SH-SY5Y (cell line): ENCODE data around the gene BCL6B.

Experiments used
- GATA2 ChIP-seq: IDR thresholded peaks from 2 replicates; pipeline ENCODE4 v1.6.1; 2011; ENCODE audit warnings: mild to moderate bottlenecking, low read depth, low read length
- GATA3 ChIP-seq: IDR thresholded peaks from 2 replicates; pipeline ENCODE4 v1.6.1; 2011; ENCODE audit warnings: low read depth, mild to moderate bottlenecking, low read length, moderate library complexity

BCL6B gene, protein sequence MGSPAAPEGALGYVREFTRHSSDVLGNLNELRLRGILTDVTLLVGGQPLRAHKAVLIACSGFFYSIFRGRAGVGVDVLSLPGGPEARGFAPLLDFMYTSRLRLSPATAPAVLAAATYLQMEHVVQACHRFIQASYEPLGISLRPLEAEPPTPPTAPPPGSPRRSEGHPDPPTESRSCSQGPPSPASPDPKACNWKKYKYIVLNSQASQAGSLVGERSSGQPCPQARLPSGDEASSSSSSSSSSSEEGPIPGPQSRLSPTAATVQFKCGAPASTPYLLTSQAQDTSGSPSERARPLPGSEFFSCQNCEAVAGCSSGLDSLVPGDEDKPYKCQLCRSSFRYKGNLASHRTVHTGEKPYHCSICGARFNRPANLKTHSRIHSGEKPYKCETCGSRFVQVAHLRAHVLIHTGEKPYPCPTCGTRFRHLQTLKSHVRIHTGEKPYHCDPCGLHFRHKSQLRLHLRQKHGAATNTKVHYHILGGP

DNA sequence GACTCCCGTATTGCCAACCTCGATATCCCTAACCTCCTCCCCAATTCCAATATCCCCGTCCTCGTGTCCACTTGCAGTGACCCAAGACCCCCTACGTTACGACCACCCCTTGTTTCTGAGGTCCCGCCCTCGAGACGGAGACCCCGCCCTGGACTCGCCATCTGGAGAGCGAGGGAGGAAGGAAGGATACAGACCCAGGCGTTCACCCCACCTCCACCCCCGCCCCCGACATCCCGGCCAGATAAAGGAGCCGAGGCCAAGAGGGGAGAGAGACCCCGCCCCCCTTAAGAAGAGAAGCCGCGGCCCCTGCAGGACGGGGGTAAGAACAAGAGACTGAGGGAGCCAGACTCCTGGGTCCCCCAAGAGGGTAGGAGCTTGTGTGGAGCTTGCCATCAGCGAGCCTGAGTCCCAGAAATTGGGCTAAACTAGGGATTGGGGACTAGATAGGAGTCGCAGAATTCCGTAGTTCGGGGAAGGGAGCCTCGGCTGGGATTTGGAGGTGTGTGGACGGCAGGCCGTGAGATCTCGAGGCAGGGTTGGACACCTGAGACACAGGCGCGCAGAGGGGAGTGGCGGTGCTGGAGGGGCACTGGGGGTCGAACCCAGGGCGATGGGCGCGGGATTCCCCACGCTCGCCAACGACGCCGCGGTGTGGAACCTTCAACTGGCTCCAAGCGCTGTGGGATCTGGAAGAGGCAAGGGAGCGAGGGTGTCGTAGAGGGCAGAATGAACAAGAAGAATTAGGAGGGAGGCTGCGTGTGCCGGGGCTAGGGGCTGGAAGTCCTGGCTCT, at the start of gene BCL6B:
Gene BCL6B, plus strand, starts transcription at position 270 of the 791 bp plus-strand sequence. CDS start 622 bp downstream, outside the sequence.
- TF ChIP-seq GATA2 (no peak), GATA3 (no peak)

DNA sequence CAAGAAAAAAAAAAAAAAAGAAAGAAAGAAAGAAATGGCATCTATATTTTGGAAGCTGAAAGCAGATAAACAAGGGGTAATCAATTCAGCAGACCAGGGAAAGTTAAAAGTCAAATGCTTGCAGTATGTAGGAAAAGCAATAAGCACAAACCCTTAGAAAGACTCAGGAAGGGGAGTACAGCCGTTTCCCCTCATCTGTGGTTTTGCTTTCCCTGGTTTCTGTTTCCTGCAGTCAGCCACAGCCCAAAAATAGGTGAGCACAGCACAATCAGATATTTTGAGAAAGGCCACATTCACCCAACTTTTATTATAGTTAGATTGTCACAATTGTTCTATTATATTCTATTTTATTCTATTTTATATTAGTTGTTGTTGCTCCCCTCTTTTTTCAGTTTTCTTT, 41.4 kb upstream of the BCL6B start:
- TF ChIP-seq GATA2 (no peak), GATA3 (no peak)

DNA sequence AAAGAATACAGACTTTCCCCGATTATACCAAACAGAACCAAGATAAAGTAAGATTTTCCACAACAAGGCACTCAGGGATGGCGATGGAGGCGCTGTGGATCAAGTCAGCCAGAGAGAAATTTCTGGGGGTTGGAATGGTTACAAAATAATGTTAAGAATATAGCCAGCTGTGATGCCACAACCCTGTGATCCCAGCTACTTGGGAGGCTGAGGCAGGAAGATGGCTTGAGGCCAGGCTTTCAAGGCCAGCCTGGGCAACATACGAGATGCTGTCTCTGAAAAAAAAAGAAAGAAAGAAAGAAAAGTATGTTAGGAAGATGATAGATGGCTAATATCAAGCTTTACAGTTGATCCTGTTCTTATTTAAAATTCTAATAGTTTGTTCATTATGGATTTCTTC, 37.6 kb upstream of the BCL6B start:
- TF ChIP-seq GATA2 (no peak), GATA3 (no peak)

DNA sequence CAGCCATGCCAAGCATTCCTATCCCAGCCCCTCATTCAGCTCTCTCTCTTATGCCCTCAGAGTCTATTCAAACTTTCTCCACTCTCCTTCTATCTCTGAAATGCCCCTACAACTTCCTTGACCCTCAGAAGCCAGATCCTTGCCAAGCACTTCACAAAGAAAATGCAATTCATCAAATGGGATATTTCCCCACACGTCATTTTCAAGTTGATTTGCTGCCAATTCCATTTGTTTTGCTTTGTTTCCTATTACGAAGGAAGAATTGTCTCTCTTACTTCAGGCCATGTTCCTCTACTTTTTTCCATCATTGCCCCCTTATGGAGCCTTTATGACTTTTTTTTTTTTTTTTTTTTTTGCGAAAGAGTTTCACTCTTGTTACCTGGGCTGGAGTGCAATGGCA, 36.2 kb upstream of the BCL6B start:
- TF ChIP-seq GATA3 (no peak), GATA2 (no peak)

DNA sequence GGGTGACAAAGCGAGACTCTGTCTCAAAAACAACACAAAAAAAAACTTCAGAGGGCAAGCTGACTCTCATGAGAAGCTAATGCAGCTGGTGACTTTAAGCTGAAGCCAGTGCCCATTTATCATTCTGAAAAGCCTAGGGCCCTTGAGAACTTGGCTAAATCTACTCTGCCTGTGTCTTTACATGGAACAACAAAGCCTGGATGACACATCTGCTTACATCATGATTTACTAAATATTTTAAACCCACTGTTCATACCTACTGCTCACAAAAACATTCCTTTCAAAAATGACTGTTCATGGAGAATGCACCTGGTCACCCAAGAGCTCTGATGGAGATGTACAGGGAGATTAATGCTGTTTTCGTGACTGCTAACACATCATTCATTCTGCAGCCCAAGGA, 33.1 kb upstream of the BCL6B start:
- TF ChIP-seq GATA3 = no peak
- no peak for TF ChIP-seq GATA2

DNA sequence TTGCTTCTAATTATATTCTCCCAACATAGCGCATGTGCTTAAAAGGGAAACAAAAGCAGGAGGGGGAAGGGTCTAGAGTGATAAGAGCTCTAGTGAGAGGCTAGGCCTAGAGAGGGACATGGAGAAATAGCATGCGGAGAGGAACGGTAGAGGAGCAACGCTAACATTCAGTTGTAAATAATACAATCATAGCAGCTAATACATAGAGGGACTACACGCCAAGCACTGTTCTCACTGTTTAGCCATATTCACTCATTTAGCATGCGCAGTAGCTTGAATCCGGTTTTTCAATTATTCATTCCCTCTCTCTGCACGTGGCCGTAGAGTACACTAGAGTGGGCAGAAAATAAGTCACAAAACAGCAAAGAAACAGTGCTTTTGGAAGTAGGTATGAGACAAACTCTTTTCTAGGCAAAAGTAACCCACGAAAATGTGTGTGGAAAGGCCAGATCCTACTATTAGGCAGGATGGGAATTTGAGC, 28.7 kb upstream of the BCL6B start:
- no peak for TF ChIP-seq GATA3
- no peak for TF ChIP-seq GATA2

DNA sequence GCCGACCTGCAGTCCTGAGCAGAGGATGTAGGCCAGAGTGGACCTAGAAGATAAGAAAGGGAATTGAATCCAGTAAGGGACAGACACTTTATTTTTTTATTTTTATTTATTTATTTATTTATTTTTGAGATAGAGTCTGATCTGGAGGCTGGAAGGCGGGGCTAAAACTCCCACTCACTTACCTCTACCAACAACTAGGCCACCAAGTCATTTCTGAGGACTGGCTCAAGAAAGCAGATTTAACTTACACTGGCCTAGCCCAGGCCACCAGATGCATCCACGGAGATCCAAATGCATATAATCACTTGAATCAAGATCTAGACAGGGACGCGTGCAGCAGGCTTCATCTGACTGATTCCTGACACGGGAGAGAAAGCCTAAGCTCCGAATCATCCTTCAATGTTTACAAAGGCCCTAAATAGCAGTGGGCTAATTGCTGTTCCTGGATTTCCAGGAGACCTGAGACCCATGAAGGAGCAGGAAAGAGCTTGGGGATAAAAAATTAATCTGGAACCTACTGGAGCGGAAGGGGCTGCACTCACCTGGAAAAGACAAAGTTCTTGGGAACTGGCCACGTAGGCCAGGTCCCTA, 28.1 kb upstream of the BCL6B start:
- TF ChIP-seq GATA2 = no peak
- no peak for TF ChIP-seq GATA3

DNA sequence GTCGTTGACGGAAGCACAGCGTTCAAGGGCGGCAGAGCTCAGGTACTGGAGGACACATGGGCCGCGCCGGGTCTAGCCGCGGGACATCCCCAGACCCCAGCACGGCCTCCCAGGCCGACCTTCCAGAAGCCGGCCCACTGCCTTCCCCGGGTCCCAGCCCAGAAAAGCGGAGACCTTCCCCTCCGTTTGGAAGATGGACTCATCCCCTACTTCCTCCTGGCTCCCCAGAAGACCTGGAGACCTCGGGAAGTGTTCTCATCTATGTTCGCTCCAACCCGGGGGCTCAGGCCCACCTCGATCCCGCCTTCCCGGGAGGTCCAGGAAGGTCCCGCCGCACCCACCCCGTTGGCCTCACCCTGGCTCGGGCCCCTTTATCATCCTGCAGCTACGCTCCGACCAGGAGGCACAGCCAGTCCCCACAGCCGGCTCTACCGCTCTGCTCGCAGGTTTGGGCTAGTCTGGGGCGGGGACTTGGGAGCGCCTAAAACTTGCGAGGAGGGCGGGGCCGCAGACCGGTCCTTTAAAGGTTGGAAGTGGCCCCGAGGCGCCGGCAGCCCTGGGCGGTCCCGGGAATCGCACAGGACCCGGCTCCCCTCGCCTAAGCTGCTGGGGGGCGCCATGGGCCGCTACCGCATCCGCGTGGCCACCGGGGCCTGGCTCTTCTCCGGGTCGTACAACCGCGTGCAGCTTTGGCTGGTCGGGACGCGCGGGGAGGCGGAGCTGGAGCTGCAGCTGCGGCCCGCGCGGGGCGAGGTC, 27.2 kb upstream of the BCL6B start, which contains the start of gene ALOX12:
Gene ALOX12, plus strand, starts transcription at position 550 of the 756 bp plus-strand sequence. Its CDS starts 69 bp downstream, at position 619.
- no peak for TF ChIP-seq GATA3

DNA sequence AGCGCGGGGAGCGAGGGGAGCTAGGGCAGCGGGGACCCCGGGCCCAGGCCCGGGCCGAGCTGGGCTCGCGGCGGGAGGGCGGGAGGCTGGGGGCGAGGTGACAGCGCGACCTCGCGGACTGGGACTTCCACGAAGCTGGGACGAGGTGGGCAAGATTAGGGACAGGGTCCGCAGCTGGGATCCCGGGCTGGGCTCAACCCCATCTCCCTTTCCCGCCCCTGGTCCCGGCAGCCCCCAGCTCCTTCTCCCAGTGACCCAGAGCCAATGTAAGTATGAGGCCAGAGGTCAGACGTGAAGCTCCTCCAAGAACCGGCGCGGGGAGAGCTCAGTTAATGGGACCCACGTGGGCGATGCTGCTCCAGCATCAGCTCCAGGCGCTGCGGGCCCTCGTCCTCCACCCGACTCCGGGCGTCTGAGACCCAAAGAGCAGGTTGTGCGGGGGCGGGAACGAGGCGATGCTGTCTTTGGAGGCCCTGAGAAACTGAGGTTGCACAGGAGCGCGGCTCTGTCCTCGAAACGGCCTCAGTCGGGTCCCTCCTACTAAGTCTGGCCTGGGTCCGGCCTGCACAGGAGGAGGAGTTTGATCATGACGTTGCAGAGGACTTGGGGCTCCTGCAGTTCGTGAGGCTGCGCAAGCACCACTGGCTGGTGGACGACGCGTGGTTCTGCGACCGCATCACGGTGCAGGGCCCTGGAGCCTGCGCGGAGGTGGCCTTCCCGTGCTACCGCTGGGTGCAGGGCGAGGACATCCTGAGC, 26.4 kb upstream of the BCL6B start:
- TF ChIP-seq GATA3 = no peak
- TF ChIP-seq GATA2 = no peak

DNA sequence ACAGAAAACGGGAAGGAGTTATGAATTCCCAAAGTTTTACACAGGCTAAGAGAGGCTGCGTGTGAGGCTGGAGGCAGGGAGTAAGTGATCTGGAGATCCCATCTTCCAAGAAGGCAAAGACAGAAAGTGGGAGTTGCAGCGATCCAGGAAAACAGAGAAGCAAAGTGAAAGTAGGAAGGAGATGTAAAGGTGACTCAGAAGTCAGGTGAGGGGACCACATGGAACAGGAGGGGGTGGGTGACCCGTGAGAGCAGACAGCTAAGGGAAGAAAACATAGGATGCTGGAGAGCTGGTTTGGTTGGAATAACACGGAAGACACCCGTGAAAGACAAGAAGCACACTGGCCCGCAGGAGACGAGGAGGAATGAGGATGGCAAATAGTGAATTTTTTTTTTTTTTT, 25.7 kb upstream of the BCL6B start:
- TF ChIP-seq GATA3 = no peak
- no peak for TF ChIP-seq GATA2

DNA sequence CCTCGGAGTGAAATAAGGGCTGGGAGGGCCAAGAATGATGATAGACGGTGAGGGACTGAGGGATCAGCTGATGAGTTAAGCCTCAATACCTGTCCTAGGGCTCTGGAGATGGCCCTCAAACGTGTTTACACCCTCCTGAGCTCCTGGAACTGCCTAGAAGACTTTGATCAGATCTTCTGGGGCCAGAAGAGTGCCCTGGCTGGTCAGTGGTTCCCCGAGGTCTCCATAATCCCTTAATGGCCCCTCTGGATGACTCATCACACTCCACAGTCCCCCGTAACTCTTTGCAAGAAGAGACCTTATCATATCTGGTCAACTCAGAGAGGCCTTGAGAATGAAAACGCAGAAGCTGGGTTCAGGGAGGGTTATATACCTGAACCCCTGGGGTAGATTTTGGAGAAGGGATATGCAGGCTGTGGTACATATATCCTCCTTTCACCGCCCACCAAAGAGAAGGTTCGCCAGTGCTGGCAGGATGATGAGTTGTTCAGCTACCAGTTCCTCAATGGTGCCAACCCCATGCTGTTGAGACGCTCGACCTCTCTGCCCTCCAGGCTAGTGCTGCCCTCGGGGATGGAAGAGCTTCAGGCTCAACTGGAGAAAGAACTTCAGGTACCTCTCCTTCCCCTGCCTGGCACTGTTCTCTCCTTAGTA, 23.9 kb upstream of the BCL6B start:
- TF ChIP-seq GATA2 = no peak
- no peak for TF ChIP-seq GATA3

DNA sequence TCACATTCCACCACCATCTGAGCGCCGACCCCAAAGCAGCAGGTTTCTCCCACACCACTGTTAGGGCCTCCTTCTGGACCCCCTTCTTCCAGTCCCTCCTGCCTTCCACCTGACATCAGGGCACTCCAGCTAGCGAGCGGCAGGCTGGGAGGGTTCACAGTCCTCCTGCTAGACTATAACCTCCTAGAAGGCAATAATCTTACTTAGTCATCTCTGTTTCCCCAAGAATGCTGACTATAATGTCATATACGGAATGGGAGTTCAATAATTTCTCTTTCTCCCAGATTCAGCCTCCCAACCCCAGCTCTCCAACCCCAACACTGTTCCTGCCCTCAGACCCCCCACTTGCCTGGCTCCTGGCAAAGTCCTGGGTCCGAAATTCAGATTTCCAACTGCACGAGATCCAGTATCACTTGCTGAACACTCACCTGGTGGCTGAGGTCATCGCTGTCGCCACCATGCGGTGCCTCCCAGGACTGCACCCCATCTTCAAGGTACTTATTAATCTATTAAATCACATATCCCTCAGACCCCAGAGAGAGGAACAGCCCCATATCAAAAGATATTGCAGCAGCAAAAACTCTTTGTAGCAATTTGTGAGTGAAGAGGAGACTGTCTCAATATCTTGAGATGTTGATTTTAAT, 21.4 kb upstream of the BCL6B start:
- TF ChIP-seq GATA2 (no peak), GATA3 (no peak)
